Cardiac septum (tissue), 1 donor: ENCODE results near the gene TDRD9. TPM values are rescaled to one million over a fixed set of nuclear protein-coding genes. Genes with fewer than 3 reads are reported as not detected.

ENCODE experiments used
- DNase-seq: peaks from one replicate; pipeline ENCODE4 v3.0.0-alpha.2; 2020; ENCODE audit warnings: low spot score
- intact Hi-C: fragments of 100-400 bp; cut with DNase I; formaldehyde crosslinking; loops from one replicate; pipeline ENCODE4 v1.14.0; 2022
- total RNA-seq: library from RNA; stranded (reverse); fragmentation: NEBNext Ultra II Directional; extraction: Animal tissue kit (Norgen Biotek cat#: 25700); gene quantifications from one replicate; pipeline ENCODE4 v1.2.1, GENCODE V29; 2021
- donor health status: DM: no; HTN: no; CAD: no.

TDRD9 gene
- total RNA-seq, 1 donor from 2014 or later, result 3.3 TPM

DNA sequence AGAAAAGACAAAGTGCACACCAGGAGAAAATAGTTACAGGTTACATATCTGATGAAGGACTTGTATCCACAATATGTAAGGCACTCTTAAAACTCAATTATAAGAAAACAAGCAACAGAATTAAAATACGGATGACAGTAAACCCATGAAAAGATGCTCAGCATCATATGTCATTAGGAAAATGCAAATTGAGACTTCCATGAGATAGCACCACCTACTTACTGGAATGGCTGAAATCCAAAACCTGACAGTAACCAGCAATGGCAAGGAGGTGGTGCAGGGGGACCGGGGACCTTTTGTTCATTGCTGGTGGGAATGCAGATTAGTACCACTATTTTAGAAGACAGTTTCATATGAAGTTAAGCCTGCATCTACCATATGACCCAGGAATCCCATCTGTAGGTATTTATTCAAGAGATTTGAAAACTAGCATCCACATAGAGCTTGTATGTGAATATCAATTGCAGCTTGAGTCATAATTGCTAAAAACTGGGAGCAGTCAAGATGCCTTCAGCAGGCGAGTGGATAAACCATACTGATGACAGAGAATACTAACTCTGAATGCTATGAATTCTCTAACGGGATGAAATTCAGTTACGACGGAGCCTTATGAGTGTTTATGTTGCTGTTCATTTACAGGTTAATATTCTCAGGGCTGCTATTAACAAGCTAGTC, 113.3 kb downstream of the TDRD9 start:
- intact Hi-C loops, result no loop called here
- DNase-seq, result no peak

DNA sequence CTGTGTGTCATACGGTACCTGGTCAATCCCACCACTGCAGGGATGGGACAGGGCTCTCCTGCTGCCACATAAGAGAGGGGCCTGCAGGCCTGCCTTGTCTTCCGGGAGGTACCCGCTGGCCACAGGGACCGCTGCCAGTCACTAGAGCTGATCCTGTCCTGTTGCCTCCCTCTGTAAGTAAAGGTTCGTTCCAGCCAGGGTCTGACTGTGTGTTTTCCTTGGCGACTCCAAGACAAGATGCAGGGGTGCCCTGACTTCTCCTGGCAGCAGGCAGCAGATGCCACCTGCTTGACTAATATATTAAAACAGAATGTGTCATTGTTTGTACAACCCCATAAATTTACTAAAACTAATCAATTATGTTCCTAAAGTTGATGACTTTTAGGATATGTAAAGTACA, 115.8 kb downstream of the TDRD9 start:
- DNase-seq, result no peak
- intact Hi-C loops, result no loop called here

DNA sequence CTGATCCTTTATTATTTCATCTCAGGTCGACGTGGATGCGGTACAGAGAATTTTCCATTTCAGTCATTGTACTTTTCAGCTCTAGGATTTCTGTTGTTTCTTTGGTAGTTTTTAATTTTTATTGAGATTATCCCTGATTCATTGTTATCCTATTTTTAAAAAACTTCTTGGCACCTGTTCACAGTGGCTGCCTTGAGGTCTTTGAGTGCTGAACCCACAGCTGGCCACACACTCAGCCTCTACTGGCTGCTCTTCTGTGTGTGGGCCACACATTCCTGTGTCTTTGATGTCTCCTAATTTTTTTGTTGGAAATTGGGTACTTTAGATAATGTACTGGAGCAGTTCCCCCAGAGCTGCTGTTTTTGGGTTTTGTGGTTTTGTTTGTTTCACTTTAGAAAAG, 119.5 kb downstream of the TDRD9 start:
- no peak for DNase-seq
- intact Hi-C loops, result no loop called here

DNA sequence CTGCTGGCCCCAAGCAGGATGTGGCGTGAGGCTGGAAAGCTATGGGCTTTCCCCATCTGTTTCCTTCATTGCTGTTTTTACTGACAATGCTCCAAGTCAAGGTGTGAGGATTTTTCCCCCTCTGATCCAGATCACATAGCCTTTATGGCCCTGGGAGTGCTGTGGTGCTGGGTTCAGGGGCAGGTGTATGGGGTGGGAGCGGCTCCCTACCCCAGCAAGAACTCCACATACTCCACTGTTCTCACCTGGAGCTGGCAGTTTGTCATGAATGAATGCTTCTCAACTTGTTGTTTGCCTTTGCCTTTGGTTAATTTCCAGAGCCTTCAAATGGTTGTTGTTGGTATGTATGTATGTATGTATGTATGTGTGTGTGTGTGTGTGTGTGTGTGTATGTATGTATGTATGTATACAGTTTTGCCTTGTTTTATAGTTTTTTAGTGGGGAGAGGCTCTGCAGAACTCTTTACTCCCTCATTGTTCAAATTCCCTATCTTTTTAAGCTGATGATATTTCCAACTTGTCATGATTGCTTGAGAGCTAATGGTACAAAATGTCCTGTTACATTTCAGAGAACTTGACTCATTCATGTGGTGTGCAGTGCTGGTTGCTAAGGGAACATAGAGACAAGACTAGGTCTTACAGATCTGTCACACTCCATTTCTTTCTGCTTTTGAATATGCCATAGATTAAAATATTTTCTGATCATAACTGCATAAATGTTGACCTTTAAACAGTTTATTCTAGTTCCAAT, 120.7 kb downstream of the TDRD9 start:
- no peak for DNase-seq
- intact Hi-C loops, result no loop called here

DNA sequence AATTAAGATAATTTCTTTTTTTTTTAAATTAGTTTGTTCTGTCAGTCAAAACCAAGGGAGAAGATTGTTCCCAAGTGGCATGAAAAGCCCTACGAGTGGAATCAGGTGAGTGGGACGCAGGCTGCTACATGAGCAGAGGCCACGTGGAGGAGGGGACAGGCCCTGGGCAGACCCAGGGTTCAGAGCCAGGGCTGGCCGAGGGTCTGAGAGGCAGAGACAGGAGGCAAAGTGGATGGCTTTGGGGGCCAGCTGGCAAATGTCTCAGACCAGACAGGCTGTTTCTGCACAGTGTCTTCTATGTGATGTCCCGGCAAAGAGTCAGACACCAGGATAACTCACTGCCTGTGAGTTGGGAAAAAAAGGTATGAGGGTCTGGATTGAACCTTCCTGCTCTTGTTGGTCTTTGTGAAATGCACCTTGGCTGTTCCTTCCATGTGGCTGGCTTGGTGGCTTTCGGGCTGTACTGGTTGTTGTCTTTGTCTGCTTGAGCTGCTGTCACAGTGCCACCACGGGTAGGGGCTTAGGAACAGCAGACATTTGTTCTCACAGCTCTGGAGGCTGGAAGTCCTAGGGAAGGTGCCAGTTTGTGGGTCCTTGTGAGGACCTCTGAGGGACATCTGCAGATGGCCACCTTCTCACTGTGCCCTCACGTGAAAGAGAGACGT, 121.5 kb downstream of the TDRD9 start:
- intact Hi-C loops, result no loop called here
- DNase-seq, result no peak

DNA sequence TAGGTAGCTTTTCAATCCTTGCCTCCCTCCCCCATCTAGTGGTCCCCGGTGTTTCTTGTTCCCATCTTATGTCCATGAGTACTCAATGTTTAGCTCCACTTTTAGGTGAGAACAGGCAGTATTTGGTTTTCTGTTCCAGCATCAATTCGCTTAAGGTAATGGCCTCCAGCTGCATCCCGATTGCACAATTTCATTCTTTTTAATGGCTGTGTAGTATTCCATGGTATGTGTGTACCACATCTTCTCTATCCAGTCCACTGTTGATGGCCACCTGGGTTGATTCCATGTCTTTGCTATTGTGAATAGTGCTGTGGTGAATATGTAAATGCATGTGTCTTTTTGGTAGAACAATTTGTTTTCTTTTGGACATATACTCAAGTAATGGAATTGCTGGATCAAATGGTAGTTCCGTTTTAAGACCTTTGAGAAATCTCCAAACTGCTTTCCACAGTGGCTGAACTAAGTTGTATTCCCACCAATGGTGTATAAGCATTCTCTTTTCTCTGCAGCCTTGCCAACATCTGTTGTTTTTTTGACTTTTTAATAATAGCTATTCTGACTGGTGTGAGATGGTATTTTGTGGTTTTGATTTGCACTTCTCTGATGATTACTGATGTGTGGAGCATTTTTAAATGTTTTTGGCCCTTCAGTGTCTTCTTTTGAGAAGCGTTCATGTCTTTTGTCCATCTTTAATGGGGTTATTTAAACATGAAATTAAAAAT, 123.0 kb downstream of the TDRD9 start:
- intact Hi-C loops, result no loop called here
- DNase-seq, result no peak

DNA sequence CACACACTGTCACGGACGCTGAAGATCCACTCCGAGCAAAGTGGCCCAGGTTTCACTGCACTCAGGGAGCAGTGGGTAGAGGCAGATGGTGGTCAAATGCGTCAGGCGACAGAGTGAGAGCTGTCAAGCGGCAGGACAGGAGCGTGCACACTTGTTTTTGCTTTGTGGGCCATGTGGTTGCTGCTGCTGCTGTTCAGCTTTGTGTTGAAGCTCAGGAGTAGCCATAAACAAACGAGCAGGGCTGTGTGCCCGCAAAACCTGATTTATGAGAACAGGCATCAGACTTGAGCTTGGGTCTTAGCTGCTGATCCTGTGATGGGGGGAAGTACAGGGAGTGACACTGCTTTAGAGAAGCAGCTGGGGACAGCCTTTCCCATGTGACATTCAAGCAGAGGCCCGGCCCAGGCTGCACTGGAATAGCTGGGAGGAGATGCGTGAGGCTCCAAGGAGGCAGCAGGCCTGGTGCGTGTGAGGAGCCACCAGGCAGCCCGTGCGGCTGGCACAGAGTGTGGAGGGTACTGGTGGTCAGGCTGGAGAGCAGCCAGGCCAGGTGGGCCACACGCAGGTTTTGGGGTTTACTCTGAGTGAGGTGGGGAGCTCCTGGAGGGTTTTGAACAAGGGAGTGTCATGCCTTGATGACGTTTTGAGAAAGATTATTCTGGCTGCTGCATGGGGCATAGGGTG, 126.1 kb downstream of the TDRD9 start:
- intact Hi-C loops, result no loop called here
- DNase-seq, result no peak

DNA sequence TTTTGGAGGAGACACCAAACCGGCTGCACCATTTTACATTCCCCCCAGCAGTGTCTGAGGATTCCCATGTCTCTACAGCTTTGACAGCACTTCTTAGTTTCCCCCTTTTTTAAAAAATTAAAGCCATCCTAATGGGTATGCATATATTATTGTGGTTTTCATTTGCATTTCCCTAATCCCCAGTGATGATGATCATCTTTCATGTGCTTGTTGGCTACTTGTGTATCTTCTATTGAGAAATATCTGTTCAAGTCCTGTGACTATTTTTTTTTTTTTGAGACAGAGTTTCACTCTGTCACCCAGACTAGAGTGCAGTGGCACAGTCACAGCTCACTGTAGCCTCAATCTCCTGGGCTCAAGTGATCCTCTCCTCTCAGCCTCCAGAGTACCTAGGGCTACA, 134.0 kb downstream of the TDRD9 start:
- DNase-seq, result no peak
- intact Hi-C loops, result no loop called here

DNA sequence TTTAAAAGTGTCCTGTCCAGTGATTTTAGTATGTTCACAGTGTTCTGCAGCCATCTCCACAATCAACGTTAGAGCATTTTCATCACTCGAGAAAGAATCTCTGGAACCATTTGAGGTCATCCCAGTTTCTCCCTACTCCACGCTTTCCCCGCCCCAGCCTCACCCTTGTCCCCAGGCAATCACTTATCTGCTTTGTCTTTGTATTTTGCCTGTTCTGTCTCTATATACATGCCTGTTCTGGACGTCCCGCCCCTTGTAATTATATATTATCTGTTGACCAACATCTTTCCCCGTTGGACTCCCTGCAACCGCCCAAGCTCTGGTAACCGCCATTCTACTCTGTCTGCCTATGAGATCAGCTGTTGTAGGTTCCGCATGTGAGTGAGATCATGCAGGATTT, 135.7 kb downstream of the TDRD9 start:
- DNase-seq, result no peak
- intact Hi-C loops, result no loop called here

DNA sequence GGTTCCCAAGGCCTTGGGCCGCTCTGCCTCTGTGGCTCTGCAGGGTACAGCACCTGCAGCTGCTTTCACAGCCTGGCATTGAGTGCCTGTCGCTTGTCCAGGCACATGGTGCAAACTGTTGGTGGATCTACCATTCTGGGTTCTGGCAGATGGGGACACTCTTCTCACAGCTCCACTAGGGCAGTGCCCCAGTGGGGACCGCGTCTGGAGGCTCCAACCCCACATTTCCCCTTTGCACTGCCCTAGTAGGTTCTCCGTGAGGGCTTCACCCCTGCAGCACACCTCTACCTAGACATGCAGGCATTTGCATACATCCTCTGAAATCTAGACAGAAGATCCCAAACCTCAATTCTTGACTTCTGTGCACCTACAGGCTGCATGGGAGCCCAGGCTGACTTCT, 138.0 kb downstream of the TDRD9 start:
- no peak for DNase-seq
- intact Hi-C loops, result no loop called here

DNA sequence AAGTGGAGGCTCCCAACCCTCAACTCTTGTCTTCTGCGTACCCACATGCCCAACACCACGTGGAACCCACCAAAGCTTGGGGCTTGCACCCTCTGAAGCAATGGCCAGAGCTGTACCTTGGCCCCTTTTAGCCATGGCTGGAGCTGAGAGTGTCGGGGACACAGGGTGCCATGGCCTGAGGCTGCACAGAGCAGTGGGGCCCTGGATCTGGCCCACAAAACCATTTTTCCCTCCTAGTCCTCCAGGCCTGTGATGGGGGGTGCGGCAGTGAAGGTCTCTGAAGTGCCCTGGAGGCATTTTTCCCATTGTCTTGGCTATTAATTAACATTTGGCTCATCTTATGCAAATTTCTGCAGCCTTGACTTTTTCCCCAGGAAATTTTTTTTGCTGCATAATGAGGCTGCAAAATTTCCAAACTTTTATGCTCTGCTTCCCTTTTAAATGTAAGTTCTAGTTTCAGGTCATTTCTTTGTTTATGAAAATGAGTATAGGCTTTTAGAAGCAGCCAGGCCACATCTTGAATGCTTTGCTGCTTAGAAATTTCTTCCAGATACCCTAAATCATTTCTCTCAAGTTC, 138.6 kb downstream of the TDRD9 start:
- intact Hi-C loops, result no loop called here
- no peak for DNase-seq

DNA sequence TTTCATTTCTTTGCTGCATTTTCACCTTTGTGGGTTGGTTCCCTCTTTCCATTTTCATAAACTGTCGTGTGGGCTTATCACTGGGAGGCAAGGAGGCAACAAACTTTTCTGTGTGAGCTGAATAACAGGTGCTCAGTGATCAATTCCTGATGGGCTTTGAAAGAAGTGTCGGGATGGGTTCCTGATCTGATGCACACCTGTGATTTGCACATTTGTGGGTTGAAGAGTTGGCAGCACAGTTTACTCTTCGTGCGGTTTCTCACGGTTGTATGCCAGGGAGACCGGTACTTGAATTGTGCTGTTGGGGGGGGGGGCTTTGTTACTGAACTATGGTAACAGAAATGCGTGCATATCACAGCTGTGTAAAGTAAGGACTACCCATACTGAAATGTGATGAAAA, 141.3 kb downstream of the TDRD9 start:
- intact Hi-C loops, result no loop called here
- no peak for DNase-seq

DNA sequence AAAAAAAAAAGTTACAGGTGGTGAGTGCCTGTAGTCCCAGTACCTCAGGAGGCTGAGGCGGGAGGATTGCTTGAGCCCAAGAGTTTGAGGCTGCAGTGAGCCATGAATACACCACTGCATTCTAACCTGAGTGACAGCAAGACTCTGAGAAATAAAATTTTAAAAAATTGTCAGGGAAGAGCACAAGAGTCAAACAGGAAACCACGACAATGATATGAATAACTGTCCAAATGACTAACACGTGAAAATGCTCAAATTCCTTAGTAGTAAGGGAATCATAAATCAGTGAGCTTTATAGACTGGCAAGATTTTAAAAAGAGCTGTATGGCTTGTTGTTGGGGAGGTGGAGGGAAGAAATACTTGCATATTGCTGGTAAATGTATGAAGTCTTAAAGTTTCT, 144.3 kb downstream of the TDRD9 start:
- intact Hi-C loops, result no loop called here
- no peak for DNase-seq

DNA sequence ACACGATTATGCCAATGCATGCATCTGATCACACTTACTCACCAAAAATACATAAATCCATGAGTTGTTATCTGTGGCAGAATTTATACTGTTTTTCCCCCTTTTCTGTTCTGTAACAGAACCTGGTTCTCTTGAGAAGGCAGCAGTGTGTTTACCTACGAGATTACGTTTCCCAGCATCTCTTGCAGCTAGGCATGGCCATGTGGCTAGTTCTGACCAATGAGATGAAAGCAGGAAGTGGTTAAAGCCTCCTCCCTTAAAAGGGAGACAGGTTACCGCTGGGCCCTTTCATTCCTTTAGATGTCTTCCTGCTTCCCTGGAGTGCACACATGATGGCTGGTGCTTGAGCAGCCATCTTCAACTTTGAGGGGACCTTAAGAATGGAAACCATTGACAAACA, 145.5 kb downstream of the TDRD9 start:
- DNase-seq, result no peak
- intact Hi-C loops, result no loop called here

DNA sequence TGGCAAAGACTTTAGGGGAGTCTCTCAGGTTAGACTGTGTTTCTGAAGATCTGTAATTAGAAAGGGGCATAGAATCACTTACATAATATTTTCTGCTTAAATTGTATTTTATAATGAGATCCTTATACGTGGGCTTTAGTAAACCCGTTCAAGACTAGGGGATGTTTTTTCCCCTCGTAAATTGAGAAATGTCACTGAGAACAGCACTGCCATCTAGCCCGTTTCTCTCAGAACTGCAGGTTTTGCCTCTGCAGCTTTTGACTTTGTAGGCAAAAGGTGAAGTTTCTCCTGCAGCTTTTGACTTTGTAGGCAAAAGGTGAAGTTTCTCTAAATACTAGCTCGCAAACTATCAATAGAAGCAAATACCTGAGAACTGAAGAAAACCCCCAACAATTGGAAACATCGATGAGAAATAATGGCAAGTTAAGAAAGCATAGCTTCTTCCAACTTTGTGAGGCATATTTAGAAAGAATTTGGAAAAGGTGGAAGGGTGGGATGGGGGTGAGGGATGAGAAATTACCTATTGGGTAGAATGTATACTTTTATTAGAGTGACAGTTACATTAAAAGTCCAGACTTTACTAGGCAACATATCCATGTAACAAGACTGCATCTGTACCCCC, 147.4 kb downstream of the TDRD9 start:
- DNase-seq, result no peak
- intact Hi-C loops, result loop anchor here (5.0 kb wide), 2 partner anchors 487 to 567 kb away; no protein-coding TSS in a partner anchor

DNA sequence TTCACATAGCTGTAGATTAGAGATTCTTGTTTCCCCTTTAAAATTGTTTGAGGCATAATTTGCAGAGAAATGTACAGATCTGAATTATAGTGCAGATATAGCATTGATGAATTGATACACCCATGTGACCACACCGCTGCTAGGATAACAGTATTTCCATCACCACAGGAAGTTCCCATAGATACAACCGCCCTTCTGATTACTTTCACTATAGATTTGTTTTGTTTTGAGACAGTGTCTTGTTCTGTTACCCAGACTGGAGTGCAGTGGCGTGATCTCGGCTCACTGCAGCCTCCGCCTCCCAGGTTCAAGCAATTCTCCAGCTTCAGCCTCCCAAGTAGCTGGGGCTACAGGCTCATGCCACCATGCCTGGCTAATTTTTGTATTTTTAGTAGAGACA, 148.5 kb downstream of the TDRD9 start:
- DNase-seq, result no peak
- intact Hi-C loops, result loop anchor here (5.0 kb wide), 2 partner anchors 486 to 566 kb away; no protein-coding TSS in a partner anchor

DNA sequence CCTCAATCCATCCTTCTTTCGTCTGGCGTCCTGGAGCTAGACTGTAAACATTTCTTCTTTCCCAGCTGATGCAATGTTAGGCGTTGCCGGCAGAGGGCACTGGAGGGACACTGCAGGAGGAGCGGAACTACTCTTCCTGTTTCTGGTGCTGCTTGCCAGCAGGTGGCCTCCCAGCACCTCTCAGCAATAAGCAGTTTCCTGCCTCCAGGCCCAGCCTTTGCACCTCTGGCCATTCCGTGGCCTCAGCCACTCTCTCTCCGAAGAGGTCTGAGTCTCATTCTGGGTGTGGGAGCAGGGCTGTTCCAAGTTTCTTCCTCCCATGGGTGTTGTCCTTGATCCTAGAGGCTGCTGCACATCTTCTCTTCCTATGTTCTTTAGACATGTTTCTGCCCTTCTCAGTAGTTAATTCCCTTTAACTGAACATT, 149.8 kb downstream of the TDRD9 start:
- intact Hi-C loops, result loop anchor here (1.0 to 5.0 kb wide), 3 partner anchors 53 to 564 kb away; no protein-coding TSS in a partner anchor
- peak; percentile 88 for DNase-seq

DNA sequence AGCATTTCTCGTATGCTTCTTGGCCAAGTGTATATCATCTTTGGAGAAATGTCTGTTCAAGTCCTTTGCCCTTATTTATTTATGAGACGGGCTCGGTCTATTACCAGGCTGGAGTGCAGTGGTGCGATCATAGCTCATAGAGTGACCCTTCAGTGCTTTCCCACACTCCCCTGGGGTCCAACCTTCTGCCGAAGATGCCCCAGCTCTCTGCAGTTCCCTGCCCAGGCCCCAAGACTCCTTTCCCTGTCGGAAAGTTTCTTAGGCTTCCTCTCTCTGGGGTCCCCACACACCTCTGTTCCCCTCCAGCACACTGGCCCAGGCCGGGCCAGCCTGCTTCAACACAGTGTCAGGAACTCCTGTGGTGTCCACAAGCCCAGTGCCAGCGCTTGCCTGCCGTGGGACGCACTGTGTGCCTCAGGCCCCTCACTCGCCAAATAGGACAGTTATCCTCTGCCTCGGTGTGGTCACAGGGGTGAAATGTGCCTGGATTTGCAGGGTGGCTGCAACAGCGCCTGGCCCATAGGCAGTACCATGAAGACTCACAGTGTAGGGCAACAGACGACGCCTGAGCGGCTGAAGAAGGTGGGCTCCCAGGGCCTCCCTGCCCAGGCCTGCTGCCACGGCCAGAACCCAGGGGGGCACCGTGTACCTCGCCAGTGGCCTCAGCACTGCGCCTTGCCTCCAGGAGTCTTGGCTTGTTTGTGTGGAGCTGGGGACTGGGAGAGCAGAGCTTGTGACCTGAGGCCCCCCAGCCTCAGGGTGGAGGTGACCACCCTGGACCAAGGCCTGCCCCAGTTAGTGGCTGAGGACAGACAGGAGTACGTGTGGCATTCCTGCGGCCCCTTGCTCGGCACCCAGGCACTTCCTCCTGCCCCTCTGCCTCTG, 152.4 kb downstream of the TDRD9 start:
- intact Hi-C loops, result no loop called here
- no peak for DNase-seq
